Body of pancreas (tissue), 4 donors: ENCODE results near the gene SLC16A7.

Experiments
- POLR2A ChIP-seq, 3 donors: fragments of 450-650 bp; IDR thresholded peaks; one replicate each; pipeline ENCODE4 v1.6.1; 2016; ENCODE audit warnings: antibody characterized with exemption in 3 of 3, mild to moderate bottlenecking in 2 of 3
- TF ChIP-seq, protein P1 (sequence below), 7 experiments: fragments of 450-650 bp in 4 of 7; fragments of 200-600 bp in 3 of 7; sonication (generic) in 3 of 7; IDR thresholded peaks; one replicate each; pipeline ENCODE4 v1.5.1; 2016 to 2019; ENCODE audit warnings: antibody characterized with exemption in 7 of 7

DNA sequence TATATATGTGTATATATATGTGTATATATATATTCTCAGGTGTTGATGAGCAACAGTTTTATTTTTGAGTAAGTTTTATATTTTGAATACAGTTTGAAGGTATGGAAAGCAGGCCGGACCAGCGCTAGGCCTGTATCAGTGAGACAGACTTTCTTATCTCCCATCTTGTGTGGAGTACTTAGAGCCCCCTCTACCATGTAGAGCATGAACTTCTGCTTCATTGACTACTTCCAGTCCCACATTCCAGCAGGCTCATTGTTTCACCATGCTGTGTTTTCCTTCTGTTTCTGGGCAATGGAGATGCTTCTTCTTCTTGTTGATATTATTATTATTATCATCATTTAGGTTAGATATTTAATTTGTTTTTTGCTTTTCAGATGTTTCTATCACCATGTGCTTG is 76.4 kb downstream of the SLC16A7 start:
- TF ChIP-seq, protein P1, sequence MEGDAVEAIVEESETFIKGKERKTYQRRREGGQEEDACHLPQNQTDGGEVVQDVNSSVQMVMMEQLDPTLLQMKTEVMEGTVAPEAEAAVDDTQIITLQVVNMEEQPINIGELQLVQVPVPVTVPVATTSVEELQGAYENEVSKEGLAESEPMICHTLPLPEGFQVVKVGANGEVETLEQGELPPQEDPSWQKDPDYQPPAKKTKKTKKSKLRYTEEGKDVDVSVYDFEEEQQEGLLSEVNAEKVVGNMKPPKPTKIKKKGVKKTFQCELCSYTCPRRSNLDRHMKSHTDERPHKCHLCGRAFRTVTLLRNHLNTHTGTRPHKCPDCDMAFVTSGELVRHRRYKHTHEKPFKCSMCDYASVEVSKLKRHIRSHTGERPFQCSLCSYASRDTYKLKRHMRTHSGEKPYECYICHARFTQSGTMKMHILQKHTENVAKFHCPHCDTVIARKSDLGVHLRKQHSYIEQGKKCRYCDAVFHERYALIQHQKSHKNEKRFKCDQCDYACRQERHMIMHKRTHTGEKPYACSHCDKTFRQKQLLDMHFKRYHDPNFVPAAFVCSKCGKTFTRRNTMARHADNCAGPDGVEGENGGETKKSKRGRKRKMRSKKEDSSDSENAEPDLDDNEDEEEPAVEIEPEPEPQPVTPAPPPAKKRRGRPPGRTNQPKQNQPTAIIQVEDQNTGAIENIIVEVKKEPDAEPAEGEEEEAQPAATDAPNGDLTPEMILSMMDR (IDR thresholded peaks at IDR 0.05): no peak
- no peak for TF ChIP-seq POLR2A (IDR thresholded peaks at IDR 0.05)
